HEK293 (cell line): ENCODE data around the gene H2BK1.

ENCODE experiments used
- CTCF ChIP-seq: fragments of 450-650 bp; formaldehyde crosslinking; IDR thresholded peaks from 2 replicates; pipeline ENCODE4 v1.5.1; 2016; ENCODE audit warnings: missing biosample characterization, missing genetic modification characterization
- GLI4 ChIP-seq: fragments of 450-650 bp; formaldehyde crosslinking; IDR thresholded peaks from 2 replicates; pipeline ENCODE4 v1.5.1; 2016; ENCODE audit warnings: missing biosample characterization, missing genetic modification characterization
- HOXA7 ChIP-seq: sonication (generic); formaldehyde crosslinking; IDR thresholded peaks from 2 replicates; pipeline ENCODE4 v1.8.1; 2022; ENCODE audit warnings: missing genetic modification reagents, borderline replicate concordance
- SP2 ChIP-seq: fragments of 450-650 bp; formaldehyde crosslinking; IDR thresholded peaks from 2 replicates; pipeline ENCODE4 v1.5.1; 2016; ENCODE audit warnings: missing biosample characterization, missing genetic modification characterization
- ZBTB10 ChIP-seq: fragments of 450-650 bp; formaldehyde crosslinking; IDR thresholded peaks from 2 replicates; pipeline ENCODE4 v1.5.1; 2016; ENCODE audit warnings: missing biosample characterization, missing genetic modification characterization
- ZBTB20 ChIP-seq: fragments of 450-650 bp; formaldehyde crosslinking; IDR thresholded peaks from 2 replicates; pipeline ENCODE4 v1.5.1; 2016; ENCODE audit warnings: missing biosample characterization, missing genetic modification characterization
- ZNF146 ChIP-seq: fragments of 450-650 bp; formaldehyde crosslinking; IDR thresholded peaks from 2 replicates; pipeline ENCODE4 v1.5.1; 2016; ENCODE audit warnings: missing biosample characterization, missing genetic modification characterization
- ZNF747 ChIP-seq: fragments of 450-650 bp; formaldehyde crosslinking; IDR thresholded peaks from 2 replicates; pipeline ENCODE4 v1.5.1; 2016; ENCODE audit warnings: missing biosample characterization, missing genetic modification characterization

- TF ChIP-seq ZNF747 (tag by site-specific recombination) (no peak), CTCF (tag by site-specific recombination) (no peak), HOXA7 (CRISPR knock-in tag) (no peak), ZBTB20 (tag by site-specific recombination) (no peak), ZNF146 (tag by site-specific recombination) (no peak), ZBTB10 (tag by site-specific recombination) (no peak), GLI4 (no peak), SP2 (tag by site-specific recombination) (no peak)
Measured at GRCh38 chr7:151240942-151241754, 30.9 kb upstream of the H2BK1 start.
